NCI-H2029 (cell line): ENCODE results near the gene RBM15B.
A peak's percentile ranks its signal among the peaks of the same experiment; 100 is the strongest.
"Not testable (repeated sequence)": the region's sequence is repeated elsewhere in the genome, so short reads cannot be mapped to it uniquely, and the experiment has no call there.

Source experiments
- DNase-seq: peaks from one replicate; lab custom pipeline; 2025; lab: John Stamatoyannopoulos, UW

The RBM15B gene

DNA sequence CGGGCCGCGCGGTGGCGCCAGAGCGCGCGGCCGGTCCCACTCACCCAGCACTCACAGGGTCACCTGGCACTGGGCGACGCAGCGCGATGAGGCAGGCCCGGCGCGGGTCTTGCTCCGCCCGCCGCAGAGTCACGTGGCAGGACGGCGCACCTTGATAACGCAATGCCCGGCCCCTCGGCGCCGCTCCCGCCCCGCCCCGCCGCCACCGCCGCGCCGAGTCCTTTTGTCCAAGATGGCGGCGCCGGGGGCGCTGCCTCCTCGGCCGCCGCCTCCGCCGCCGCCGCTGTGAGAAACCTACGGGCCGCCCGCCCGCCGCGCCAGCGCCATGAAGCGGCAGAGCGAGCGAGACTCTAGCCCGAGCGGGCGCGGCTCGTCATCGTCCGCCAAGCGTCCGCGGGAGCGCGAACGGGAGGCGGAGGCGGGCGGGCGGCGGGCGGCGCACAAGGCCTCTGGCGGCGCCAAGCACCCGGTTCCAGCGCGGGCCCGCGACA is at the start of gene RBM15B:
Gene RBM15B, plus strand, starts transcription at position 211 of the 491 bp plus-strand sequence. Its CDS starts 115 bp downstream, at position 326.
- DNase-seq: peak; percentile 74

DNA sequence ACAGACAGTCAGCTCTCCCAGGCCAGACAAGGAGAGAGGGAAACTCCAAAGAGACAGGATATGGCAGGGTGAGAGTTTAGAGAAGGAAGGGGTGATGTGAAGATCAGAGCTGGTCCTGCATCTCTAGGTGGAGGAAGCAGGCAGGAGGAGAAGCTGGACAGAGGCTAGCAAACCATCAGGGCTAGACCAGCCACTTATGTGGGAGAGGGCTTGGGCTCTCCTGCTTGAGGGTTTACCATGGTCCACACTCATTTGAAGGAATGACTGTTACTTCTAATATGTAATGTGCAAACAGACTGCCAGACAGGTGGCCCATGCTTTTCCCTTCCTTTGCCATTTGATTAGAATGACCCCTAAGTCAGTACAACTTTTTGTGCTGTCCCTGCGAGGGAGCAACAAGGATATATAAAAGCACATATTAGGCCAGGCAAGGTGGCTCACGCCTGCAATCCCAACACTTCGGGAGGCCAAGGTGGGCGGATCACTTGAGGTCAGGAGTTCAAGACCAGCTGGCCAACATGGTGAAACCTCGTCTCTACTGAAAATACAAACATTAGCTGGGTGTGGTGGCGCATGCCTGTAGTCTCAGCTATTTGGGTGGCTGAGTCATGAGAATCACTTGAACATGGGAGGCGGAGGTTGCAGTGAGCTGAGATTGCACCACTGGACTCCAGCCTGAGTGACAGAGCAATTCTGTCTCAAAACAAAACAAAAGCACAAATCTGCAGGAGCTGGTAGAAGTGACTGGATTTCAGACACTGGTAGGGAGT is 47.0 kb upstream of the RBM15B start:
- no peak for DNase-seq

GRCh38 chr3:51350751-51351150 is 40.3 kb upstream of the RBM15B start:
- DNase-seq: no peak

DNA sequence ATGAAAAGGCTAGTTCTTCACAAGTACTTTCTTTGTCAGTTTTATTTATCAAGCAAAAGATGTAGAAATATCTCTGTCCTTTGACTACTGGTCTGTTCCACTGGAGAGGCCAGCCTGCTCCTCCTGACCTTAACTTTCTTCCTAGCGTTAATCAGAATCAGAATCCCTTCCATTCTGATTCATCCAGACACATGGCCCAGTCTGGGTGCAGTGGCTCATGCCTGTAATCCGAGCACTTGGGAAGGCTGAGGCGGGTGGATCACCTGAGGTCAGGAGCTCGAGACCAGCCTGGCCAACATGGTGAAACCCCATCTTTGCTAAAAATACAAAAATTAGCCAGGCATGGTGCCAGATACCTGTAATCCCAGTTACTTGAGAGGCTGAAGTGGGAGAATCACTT is 38.0 kb upstream of the RBM15B start:
- no peak for DNase-seq

GRCh38 chr3:51353691-51354090 is 37.4 kb upstream of the RBM15B start:
- no peak for DNase-seq

DNA sequence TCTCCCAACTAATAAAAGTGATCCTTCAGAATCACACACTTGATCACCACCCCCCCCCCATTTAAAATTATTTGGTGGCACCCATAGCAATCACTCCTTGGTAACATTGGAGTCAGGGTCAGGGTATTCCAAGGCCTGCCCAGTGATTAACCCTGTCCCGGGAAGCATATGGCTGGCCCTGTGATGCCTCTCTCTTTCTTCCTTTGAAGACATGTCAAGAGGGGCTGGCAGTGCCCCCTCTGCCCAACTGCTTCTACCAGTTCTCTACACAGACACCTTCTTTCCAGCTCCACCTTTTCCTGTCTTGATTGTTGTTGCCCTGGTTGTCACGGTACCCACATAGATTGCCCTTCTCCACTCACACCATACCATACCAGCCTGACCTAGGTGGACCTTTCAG is 36.9 kb upstream of the RBM15B start:
- DNase-seq: no peak

DNA sequence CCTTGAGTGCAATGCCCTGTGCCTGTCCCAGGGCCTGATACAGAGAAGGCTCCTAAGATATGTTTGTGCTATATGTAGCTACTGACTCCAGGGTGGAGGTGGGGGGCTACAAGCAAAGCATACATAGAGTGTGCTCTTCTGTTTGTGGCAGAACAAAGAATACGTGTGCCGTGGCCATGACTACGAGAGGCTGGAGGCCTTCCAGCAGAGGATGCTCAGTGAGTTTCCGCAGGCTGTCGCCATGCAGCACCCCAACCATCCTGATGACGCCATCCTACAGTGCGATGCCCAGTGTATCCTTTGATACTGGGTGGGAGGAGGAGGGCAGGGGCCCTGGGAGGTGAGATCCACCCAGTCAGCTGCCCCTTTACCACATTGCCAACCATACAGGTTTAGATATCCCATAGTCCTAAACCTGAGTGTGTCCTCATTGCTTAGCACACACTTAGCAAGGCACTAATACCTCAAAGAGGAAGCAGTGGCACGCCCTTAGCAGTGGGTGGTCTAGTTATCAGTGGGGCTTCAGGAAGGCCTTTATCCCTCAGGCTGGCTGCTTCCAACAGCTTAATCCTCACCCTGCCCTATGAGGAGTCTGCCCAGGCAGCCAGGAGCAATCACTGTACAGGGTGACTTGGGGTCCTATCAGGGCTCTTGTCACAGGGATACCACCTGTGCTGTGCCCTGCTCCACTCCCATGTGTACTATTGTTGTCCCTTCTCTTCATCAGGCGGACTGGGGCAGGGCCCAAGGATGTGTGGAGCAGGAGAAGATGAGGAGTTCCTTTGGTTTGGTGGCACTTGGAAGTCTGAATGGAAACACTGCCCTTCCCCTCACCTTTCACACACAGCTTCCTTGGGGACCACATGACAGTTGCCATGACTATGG is 36.1 kb upstream of the RBM15B start:
- DNase-seq: no peak

GRCh38 chr3:51355891-51356578 is 35.0 kb upstream of the RBM15B start:
- no peak for DNase-seq

DNA sequence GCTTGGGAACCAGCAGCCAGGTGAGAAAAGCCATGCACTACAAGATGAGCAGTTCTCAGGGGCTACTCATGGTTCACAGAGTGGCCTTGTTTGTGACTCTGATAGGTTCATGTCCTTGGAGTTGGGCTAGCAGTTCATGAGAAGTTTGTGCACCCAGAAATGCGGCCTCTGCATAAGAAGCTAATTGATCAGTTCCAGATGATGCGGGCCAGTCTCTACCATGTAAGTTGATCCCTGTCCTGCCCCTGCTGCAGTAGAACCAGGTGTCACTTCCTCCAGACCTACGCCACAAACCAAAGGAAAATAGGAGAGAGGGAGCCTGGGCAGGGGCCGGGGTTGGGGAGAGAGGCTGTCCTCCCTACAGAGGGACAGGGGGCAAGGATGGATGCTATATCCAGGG is 33.2 kb upstream of the RBM15B start:
- no peak for DNase-seq

DNA sequence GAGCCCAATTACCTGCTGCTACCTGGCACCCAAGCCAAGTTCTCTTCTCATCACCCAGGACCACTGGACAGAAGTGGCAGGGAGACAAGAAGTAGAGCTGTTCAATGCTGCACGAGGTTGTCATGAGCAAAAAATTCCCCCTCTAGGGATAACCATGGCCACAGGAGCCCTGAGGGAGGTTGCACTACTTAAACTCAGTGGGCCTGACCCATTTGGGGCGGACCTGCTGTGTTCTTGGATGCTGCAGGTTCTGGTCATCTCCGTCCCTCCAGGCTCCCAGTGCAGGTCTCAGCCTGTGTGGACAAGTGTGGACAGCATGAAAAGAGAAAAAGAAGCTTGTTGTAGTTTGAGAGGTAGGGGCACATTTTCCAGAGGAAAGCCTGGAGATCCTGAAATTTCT is 32.1 kb upstream of the RBM15B start:
- DNase-seq: no peak

DNA sequence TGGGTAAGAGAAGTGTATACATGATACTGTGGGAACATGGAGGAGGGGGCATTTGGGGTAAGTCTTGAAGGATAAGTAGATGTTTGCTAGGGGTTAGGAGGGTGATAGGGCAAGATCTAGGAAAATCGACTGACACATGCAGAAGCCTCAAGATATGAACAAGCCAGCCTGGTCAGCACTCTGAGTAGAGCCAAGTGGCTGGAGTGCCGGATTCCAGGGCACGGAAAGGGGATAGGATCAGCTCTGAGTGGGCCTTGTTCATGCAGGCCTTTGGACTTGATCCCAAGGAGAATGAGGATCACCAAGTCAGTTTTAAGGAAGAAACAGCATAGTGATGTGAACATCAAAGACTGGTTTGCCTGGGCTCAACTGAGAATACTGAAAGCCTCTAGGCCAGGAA is 30.3 kb upstream of the RBM15B start:
- no peak for DNase-seq

DNA sequence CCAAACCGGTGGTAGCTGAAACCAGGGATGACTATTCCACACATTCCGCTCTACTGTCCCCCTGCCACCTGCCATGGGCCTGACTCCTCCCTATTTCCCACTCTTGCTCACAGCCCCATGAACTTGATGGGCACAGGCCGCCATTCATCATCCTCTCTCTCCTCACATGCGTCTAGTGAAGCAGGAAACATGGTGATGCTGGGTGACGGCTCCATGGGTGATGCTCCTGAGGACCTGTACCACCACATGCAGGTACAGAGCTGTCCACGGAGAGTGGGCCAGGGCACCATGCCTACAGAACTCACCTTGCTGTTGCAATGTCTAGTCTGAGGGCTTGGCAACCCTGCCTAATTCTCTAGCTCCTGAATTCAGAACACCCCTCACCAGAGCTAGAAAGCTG is 29.3 kb upstream of the RBM15B start:
- no peak for DNase-seq

DNA sequence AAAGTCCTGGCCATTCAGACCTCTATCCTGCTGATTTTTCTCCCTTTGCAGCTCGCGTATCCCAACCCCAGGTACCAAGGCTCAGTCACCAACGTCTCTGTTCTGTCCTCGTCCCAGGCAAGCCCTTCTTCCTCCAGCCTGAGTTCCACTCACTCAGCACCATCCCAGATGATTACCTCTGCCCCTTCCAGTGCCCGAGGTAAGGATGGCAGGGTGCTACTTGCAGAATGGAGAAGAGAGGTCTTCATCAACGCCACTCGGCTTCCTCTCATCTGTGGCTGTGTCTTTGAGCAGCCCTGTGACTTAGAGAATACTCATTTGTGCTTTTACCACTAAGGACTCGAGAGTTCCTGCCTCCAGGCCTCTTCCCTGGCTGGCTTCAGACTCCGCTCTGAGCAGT is 28.6 kb upstream of the RBM15B start:
- no peak for DNase-seq

GRCh38 chr3:51368276-51368675 is 22.8 kb upstream of the RBM15B start:
- DNase-seq: not testable (repeated sequence)

GRCh38 chr3:51371943-51372557 is 19.0 kb upstream of the RBM15B start:
- DNase-seq: peak; percentile 36

- DNase-seq: no peak
Observed at GRCh38 chr3:51373658-51374421, 17.2 kb upstream of the RBM15B start.

- no peak for DNase-seq
Observed at GRCh38 chr3:51374456-51374855, 16.6 kb upstream of the RBM15B start.

DNA sequence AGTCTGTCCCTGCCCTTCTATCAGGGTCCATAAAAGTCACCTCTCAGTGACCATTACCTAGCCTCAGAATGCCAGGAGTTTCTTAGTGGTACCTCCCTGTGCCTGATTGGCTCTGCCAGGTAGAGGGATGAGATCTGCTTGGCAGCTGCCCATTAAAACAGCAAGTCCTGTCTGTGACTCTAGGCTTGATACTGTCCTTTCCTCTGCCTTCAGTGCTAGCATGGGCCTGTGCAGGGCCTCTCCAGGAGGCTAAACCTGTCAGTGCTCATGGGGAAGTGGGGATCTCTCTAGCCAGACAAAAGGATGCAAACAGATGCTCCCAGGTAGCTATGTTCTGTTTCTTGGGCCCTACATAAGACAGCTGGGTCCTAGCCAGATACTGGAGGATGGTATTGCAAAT is 15.9 kb upstream of the RBM15B start:
- DNase-seq: no peak

GRCh38 chr3:51375571-51375970 is 15.5 kb upstream of the RBM15B start:
- DNase-seq: no peak

DNA sequence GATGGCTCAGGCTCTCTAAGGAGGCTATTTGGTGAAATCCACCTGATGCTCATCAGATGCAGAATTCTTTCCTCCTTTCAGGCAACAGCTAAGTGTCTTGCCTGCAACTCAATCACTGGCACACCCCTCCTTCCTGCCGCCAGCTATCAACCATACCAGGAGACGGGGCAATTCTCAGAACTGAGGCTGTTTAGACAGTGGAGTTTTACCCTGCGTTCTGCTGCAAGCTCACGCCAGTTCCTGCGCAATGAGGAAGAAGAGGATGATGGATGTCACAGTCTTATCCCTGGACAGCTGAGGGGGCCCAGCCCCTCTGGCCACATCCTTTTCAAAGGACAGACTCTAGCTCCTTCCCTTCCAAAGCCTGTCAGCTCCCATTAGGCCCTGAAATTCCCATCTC is 13.0 kb upstream of the RBM15B start:
- DNase-seq: no peak

GRCh38 chr3:51378726-51379125 is 12.4 kb upstream of the RBM15B start:
- DNase-seq: no peak
